ENCODE data around the gene USP11. TPM values are rescaled to one million over a fixed set of nuclear protein-coding genes. Genes with fewer than 3 reads are reported as not detected.

USP11 gene
- total RNA-seq, 1 experiment from 2014 or later: 62.0 TPM

DNA sequence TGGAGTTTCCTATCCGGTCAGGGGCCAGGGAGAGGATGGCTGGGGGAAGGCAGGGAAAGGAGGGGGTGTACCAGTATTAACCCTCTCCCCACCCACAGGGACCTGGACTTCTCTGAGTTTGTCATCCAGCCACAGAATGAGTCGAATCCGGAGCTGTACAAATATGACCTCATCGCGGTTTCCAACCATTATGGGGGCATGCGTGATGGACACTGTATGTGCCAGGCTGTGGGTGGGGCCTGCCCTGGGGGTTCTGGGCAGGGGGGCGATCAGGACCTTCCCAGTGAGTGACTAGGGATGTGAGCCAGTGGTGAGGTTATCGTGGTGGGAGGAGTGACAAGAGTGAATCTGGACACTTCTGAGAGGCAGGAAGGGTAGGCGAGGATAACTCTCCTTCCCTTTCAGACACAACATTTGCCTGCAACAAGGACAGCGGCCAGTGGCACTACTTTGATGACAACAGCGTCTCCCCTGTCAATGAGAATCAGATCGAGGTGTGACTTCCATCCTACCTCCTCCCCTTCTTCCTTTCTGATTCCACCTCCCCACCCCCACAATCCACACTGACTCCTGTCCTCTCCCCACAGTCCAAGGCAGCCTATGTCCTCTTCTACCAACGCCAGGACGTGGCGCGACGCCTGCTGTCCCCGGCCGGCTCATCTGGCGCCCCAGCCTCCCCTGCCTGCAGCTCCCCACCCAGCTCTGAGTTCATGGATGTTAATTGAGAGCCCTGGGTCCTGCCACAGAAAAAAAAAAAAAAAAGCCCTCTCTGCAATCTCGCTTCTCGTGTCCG lies 14.6 kb downstream of the USP11 start:
- H3K9me2 ChIP-seq (ENCODE audit: insufficient read depth): no peaks in the 10 kb centered on the region
- intact Hi-C loops (cut with micrococcal nuclease): no loop called here
- H4K20me1 ChIP-seq (ENCODE audit: insufficient read depth): no peaks in the 10 kb centered on the region
- TF ChIP-seq, protein P1, sequence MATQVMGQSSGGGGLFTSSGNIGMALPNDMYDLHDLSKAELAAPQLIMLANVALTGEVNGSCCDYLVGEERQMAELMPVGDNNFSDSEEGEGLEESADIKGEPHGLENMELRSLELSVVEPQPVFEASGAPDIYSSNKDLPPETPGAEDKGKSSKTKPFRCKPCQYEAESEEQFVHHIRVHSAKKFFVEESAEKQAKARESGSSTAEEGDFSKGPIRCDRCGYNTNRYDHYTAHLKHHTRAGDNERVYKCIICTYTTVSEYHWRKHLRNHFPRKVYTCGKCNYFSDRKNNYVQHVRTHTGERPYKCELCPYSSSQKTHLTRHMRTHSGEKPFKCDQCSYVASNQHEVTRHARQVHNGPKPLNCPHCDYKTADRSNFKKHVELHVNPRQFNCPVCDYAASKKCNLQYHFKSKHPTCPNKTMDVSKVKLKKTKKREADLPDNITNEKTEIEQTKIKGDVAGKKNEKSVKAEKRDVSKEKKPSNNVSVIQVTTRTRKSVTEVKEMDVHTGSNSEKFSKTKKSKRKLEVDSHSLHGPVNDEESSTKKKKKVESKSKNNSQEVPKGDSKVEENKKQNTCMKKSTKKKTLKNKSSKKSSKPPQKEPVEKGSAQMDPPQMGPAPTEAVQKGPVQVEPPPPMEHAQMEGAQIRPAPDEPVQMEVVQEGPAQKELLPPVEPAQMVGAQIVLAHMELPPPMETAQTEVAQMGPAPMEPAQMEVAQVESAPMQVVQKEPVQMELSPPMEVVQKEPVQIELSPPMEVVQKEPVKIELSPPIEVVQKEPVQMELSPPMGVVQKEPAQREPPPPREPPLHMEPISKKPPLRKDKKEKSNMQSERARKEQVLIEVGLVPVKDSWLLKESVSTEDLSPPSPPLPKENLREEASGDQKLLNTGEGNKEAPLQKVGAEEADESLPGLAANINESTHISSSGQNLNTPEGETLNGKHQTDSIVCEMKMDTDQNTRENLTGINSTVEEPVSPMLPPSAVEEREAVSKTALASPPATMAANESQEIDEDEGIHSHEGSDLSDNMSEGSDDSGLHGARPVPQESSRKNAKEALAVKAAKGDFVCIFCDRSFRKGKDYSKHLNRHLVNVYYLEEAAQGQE (IDR thresholded peaks at IDR 0.05; ENCODE audit: low read depth): no peak
- TF ChIP-seq ELF1 (IDR thresholded peaks at IDR 0.05; ENCODE audit: borderline replicate concordance, low read depth): no peak
- TF ChIP-seq TCF7L2 (IDR thresholded peaks at IDR 0.05; ENCODE audit: borderline replicate concordance, extremely low read depth, insufficient read depth, insufficient read length): no peak
- TF ChIP-seq POLR2AphosphoS5 (IDR thresholded peaks at IDR 0.05; ENCODE audit: low read depth, low read length): no peak
- TF ChIP-seq, protein P2, sequence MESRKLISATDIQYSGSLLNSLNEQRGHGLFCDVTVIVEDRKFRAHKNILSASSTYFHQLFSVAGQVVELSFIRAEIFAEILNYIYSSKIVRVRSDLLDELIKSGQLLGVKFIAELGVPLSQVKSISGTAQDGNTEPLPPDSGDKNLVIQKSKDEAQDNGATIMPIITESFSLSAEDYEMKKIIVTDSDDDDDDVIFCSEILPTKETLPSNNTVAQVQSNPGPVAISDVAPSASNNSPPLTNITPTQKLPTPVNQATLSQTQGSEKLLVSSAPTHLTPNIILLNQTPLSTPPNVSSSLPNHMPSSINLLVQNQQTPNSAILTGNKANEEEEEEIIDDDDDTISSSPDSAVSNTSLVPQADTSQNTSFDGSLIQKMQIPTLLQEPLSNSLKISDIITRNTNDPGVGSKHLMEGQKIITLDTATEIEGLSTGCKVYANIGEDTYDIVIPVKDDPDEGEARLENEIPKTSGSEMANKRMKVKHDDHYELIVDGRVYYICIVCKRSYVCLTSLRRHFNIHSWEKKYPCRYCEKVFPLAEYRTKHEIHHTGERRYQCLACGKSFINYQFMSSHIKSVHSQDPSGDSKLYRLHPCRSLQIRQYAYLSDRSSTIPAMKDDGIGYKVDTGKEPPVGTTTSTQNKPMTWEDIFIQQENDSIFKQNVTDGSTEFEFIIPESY (IDR thresholded peaks at IDR 0.05; ENCODE audit: extremely low read depth, insufficient replicate concordance, low read length): no peak
- RAD21 ChIA-PET (ENCODE audit: low non-redundant PET in 1 of 2, low total read pairs in 2 of 2, uncharacterized antibody in 2 of 2, unreplicated experiment in 2 of 2): no interaction called here
- H3K4me2 ChIP-seq (ENCODE audit: low read length): no peak overlapping the region
- H2AFZ ChIP-seq (ENCODE audit: low read depth, low read length, poor library complexity, severe bottlenecking): no peak overlapping the region
- ATAC-seq: no peak
- no peaks in the 10 kb centered on the region for H3K4me1 ChIP-seq (ENCODE audit: control insufficient read depth in 1 of 2, insufficient read depth in 2 of 2, low read length in 2 of 2)
- POLR2A ChIA-PET: no interaction called here
- CTCF ChIA-PET: no interaction called here
- H3K27me3 ChIP-seq (ENCODE audit: insufficient read depth, low read length): no peaks in the 10 kb centered on the region
- no peak overlapping the region for H3K27ac ChIP-seq (ENCODE audit: low read depth, low read length)
- H3K79me2 ChIP-seq (ENCODE audit: insufficient read depth, low read length): no peaks in the 10 kb centered on the region
- DNase-seq (ENCODE audit: low read depth, low spot score): no peak
- TSS peak; percentile 19 for BruUV-seq (replicated peaks)
- H3K9ac ChIP-seq (ENCODE audit: low read length): no peak overlapping the region
- H3K36me3 ChIP-seq (ENCODE audit: control insufficient read depth in 1 of 2, insufficient read depth in 2 of 2, low read length in 2 of 2): no peaks in the 10 kb centered on the region
- H3K4me3 ChIP-seq (replicated peaks in 1 of 2; ENCODE audit: low read depth in 1 of 2, low read length in 2 of 2): no peak overlapping the region
- H3K9me3 ChIP-seq (ENCODE audit: control insufficient read depth in 1 of 2, insufficient read depth in 1 of 2, low read depth in 1 of 2, low read length in 2 of 2): no peaks in the 10 kb centered on the region
